GM06990 (cell line): ENCODE measurements around the gene SDF4.

Experiments used
- DNase-seq: peaks from one replicate; pipeline ENCODE4 v3.0.0-alpha.2; 2011; ENCODE audit not compliant: insufficient read length; ENCODE audit errors: extremely low read depth
- H3K27me3 ChIP-seq: replicated peaks from 2 replicates; pipeline ENCODE4 v1.6.0; 2011; ENCODE audit warnings: low read length; ENCODE audit not compliant: control insufficient read depth, insufficient read depth
- H3K36me3 ChIP-seq: 2 replicates; pipeline ENCODE4 v1.5.1; 2011; ENCODE audit warnings: low read length; ENCODE audit not compliant: control insufficient read depth, insufficient read depth
- H3K4me3 ChIP-seq: replicated peaks from 2 replicates; pipeline ENCODE4 v1.5.1; 2011; ENCODE audit warnings: low read depth, mild to moderate bottlenecking, control low read depth, low read length
- TF ChIP-seq, protein P1 (sequence below): IDR thresholded peaks from 2 replicates; pipeline ENCODE4 v1.5.1; 2011; ENCODE audit warnings: low read length, control low read depth, mild to moderate bottlenecking, inconsistent platforms; ENCODE audit not compliant: insufficient read depth, poor library complexity, severe bottlenecking

Gene SDF4

GRCh38 chr1:1218524-1219200, 13.1 kb downstream of the SDF4 start:
- no peak for DNase-seq
- Histone ChIP-seq H3K27me3 (no peaks in the 10 kb centered on the region), H3K36me3 (peaks cover 41% of the 10 kb centered on the region), H3K4me3 (no peak overlapping the region)
- TF ChIP-seq, protein P1, sequence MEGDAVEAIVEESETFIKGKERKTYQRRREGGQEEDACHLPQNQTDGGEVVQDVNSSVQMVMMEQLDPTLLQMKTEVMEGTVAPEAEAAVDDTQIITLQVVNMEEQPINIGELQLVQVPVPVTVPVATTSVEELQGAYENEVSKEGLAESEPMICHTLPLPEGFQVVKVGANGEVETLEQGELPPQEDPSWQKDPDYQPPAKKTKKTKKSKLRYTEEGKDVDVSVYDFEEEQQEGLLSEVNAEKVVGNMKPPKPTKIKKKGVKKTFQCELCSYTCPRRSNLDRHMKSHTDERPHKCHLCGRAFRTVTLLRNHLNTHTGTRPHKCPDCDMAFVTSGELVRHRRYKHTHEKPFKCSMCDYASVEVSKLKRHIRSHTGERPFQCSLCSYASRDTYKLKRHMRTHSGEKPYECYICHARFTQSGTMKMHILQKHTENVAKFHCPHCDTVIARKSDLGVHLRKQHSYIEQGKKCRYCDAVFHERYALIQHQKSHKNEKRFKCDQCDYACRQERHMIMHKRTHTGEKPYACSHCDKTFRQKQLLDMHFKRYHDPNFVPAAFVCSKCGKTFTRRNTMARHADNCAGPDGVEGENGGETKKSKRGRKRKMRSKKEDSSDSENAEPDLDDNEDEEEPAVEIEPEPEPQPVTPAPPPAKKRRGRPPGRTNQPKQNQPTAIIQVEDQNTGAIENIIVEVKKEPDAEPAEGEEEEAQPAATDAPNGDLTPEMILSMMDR = no peak

- TF ChIP-seq, protein P1 = no peak
- Histone ChIP-seq H3K36me3 (peaks cover 36% of the 10 kb centered on the region), H3K4me3 (no peak overlapping the region), H3K27me3 (no peaks in the 10 kb centered on the region)
- no peak for DNase-seq
Measured at GRCh38 chr1:1217621-1218523, 13.9 kb downstream of the SDF4 start.

- TF ChIP-seq, protein P1 = no peak
- no peak overlapping the region for H3K4me3 ChIP-seq
- peaks cover 32% of the 10 kb centered on the region for H3K36me3 ChIP-seq
- H3K27me3 ChIP-seq = no peaks in the 10 kb centered on the region
- no peak for DNase-seq
Measured at GRCh38 chr1:1216770-1217620, 14.8 kb downstream of the SDF4 start.

DNA sequence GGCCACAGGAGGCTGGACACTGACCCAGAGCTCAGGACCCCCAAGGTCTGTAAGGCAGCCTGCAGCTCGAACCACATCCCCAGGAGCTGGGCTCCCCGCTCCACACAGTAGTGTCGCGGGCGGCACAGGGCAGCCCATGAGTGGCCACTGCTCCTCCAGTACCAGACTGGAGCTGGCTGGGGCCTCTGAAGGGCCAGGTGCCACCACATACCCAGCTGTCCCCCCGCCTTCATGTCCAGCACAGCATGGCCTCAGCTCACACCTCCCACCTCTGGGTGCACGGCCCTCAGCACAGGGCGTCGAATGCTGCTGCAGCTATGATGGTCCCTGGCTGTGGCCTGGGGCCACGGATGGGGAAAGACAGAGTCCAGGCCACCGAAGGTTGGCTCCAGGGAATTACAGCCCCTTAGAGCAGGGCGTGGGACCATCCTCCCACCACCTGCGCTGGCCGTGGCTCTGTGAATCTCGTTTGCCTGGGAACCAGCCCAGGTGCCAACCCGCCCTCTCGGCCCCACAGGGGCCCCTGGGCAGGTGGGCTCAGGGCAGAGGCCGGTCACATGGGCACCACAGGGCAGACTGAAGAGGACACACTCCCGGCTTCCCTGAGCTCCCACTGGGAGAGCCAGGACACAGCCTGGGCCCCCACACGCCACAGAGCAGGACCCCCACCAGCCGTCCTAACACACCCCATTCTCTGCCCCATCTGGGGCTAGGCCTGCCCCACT, 15.8 kb downstream of the SDF4 start:
- DNase-seq = no peak
- Histone ChIP-seq H3K4me3 (no peak overlapping the region), H3K36me3 (peaks cover 29% of the 10 kb centered on the region), H3K27me3 (no peaks in the 10 kb centered on the region)
- TF ChIP-seq, protein P1 = no peak

GRCh38 chr1:1215080-1215676, 16.6 kb downstream of the SDF4 start:
- H3K36me3 ChIP-seq = peaks cover 26% of the 10 kb centered on the region
- no peak for DNase-seq
- H3K4me3 ChIP-seq = no peak overlapping the region
- no peaks in the 10 kb centered on the region for H3K27me3 ChIP-seq
- TF ChIP-seq, protein P1 = no peak
